ENCODE measurements around the gene GDPD2.
"Not testable (repeated sequence)": the region's sequence is repeated elsewhere in the genome, so short reads cannot be mapped to it uniquely, and the experiment has no call there.

Gene GDPD2, protein sequence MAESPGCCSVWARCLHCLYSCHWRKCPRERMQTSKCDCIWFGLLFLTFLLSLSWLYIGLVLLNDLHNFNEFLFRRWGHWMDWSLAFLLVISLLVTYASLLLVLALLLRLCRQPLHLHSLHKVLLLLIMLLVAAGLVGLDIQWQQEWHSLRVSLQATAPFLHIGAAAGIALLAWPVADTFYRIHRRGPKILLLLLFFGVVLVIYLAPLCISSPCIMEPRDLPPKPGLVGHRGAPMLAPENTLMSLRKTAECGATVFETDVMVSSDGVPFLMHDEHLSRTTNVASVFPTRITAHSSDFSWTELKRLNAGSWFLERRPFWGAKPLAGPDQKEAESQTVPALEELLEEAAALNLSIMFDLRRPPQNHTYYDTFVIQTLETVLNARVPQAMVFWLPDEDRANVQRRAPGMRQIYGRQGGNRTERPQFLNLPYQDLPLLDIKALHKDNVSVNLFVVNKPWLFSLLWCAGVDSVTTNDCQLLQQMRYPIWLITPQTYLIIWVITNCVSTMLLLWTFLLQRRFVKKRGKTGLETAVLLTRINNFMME

DNA sequence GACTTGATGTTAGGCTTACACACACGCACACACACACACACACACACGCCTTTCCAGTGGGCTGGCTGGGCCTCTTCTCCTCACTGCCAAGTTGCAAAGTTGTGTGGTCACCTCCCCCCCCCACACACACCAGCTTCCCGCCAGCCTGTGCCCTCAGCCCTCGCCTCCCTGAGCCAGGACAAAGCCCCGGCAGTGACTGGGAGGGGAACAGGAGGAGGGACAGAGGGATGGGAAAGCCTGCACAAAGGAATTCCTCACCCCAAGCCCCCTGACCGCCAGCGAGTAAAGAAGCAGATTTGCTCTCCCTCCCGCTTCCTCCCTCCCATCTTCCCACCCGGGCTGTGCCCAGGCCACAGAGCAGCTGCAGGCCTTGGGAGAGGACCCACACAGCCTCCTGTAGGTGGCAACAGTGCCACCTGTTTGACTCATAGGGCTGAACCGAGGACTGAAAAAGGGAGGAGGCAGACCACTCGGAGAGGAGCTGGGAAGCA lies at the start of gene GDPD2:
TSS of gene GDPD2 (plus strand) at position 464 of the 491 bp plus-strand sequence. CDS start 1,671 bp downstream, outside the sequence.
- DNase-seq: no peak

DNA sequence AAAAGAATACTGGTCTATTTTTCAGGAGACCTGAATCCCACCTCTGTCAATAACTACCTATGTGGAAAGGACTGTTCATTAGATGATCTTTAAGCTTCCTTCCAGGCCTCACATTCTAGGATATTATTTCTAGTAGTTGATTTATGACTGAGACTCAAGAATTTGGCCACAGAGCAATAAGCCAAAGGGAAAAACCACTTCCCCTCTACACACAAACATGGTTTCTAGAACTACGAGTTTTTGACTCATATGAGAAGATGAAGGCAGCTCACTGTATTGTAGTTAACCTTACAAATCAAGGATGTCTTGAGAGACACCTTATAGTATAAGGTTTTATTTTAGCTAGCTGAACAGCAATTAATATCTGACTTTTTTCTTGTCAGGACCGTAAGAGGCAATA lies 36.9 kb upstream of the GDPD2 start:
- no peak for DNase-seq

DNA sequence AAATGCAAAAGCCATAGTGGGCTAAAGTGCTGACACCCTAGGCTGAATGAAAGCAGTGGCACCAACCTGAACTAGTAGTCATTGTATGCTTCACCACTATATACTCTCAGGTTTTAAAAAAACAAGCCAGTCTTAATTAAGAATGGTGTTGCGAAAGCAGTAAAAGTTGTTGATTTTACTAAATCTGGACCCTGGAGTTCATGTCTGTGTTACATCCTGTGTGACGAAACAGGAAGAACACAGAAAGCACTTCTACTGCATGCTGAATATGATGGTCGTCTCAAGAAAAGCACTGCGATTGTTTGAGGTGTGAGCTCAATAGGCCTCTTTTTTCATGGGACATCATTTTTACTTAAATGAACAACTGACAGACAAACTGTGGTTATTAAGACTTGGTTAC lies 24.2 kb upstream of the GDPD2 start:
- DNase-seq: peak; percentile 76

DNA sequence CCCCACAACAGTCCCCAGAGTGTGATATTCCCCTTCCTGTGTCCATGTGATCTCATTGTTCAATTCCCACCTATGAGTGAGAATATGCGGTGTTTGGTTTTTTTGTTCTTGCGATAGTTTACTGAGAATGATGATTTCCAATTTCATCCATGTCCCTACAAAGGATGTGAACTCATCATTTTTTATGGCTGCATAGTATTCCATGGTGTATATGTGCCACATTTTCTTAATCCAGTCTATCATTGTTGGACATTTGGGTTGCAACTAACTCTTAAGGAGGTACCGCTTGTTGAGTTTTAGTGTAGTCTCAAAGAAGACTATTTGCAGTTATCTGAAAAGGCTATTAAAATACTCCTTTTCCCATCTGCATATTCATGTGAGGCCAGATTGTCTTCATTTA lies 22.9 kb upstream of the GDPD2 start:
- DNase-seq: not testable (repeated sequence)

DNA sequence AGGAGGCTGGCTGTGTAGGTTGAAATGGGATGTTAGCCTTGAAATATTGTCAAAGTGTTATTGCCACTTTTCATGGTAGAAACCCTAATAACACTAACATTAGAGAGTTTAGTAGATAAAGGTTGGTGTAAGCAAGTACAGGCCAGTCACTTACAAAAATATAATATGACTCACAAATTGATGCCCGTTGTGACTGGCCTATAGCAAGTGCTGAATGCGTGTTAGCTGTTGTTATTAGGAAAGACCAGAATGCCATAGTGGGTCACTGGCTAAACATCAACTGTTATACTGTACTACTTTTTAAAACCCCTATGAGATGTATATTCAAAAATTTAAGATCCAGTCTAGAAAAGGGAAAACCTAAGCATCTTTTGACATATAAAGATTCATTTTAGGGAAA lies 20.4 kb upstream of the GDPD2 start:
- DNase-seq: no peak

DNA sequence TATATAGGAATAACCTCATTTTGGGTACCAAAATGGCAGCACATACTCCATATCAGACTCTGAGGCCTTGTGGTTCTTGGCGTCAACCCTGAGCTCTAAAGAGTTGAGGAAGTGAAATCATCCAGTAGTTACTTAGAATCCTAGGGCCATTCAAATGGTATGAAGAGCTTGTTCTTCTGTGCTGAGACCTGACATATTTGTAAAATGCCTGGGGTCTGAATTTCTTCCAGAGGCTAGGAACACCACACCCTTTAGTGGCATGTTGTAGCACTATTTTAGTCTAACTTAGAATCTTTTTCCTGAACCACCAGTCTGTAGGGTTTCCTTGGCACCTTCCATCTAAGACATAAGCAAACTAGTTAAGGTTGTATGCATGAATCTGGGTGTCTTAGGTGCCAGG lies 18.1 kb upstream of the GDPD2 start:
- no peak for DNase-seq

DNA sequence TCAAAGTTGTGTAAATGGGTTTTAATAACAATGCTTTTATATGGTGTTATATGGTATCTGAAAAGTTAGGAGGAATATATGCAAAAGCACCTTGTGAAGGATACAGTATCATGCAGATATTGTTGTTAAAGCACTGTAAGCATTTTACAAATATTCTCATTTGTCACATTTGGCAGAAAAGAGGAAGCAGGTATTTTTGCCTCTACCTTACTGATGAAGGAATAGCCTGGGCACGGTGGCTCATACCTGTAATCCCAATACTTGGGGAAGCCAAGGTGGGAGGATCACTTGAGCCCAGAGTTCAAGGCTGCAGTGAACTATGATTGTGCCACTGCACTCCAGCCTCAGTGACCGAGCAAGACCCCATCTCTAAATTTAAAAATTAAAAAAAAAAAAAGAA lies 12.2 kb upstream of the GDPD2 start:
- no peak for DNase-seq

DNA sequence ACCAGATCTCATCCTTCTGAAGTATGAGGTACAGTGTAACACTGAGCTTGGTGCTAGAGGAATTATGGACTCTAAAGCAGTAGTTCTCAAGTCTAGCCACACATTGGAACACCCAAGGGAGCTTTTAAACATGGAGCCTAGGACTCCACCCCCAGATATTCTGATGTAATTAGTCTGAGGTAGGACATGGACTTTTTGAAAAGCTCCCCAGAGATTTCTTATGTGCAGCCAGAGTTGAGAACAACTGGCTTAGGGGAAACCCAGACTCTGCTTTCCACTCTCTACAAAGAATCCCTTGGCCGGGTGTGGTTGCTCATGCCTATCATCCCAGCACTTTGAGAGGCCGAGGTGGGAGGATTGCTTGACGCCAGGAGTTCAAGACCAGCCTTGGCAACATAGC lies 11.6 kb upstream of the GDPD2 start:
- DNase-seq: no peak

DNA sequence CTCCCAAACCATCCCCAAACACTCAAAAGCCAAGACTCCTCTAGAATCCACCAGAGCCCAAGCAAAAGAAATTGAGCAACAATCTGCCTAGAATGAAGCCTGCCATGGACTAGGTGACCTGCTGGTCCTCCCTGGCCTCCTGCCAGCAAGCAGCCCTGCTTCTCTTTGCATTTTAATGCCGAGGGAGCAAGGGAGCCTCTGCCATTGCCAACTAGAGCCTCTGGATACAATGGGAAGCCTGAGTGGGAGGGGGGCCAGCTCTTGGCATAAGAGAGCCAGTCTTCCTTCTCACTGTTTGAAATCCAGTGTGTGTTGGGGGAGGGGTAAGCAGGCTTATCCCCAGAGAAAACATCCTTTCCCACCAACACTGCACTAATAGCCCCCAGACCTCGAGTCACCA lies 1.5 kb upstream of the GDPD2 start:
- DNase-seq: no peak

DNA sequence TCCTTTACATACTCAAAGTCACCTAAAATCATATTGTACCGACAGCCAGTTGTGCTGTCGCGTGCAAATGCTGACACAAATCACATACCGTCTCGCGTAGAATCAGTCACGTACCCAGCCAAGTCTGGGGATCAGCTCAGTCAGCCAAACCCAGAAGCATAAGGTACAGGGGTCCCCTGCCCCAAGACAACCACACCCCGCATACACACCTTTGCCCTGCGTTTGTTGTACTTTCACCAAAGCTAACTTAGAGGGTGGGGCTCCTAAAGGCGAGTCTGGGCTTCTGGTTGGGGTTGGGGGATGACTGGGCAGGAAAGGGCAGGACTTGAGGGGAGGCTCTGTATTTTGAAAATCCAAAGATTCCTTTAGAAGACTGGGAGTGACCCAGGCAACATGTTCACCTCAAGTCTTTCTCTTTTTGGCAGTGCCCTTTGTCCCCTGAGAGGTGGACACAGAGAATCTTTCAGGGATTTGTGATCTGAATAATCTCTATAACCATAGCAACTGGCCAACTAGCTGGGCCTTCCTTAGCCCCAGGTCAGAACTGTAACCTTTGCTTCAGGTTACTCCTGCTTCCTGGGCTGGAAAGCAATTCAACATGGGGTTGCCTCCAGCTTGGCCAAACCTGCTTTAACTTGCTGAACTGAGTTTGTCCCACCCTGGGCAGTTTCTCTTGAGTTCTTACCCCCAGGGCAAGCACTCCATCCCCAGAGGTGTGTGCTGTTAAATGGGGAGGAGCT lies 992 bp downstream of the GDPD2 start:
- no peak for DNase-seq

DNA sequence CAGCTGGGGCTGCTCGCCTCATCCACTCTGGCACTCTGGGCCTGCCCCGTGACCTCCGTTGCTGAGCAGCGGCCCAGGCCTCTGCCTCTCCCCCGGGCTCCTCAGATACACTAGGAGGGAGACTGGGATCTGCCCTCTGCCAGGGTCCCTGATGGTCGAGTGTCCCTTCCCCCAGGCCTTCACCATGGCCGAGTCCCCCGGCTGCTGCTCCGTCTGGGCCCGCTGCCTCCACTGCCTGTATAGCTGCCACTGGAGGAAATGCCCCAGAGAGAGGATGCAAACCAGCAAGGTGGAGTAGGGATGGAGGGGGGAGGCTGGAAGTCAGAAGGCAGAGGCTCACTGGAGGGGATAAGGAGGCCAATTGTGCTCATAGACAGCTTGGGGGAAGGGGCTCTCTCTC lies 1.7 kb downstream of the GDPD2 start:
- DNase-seq: no peak

DNA sequence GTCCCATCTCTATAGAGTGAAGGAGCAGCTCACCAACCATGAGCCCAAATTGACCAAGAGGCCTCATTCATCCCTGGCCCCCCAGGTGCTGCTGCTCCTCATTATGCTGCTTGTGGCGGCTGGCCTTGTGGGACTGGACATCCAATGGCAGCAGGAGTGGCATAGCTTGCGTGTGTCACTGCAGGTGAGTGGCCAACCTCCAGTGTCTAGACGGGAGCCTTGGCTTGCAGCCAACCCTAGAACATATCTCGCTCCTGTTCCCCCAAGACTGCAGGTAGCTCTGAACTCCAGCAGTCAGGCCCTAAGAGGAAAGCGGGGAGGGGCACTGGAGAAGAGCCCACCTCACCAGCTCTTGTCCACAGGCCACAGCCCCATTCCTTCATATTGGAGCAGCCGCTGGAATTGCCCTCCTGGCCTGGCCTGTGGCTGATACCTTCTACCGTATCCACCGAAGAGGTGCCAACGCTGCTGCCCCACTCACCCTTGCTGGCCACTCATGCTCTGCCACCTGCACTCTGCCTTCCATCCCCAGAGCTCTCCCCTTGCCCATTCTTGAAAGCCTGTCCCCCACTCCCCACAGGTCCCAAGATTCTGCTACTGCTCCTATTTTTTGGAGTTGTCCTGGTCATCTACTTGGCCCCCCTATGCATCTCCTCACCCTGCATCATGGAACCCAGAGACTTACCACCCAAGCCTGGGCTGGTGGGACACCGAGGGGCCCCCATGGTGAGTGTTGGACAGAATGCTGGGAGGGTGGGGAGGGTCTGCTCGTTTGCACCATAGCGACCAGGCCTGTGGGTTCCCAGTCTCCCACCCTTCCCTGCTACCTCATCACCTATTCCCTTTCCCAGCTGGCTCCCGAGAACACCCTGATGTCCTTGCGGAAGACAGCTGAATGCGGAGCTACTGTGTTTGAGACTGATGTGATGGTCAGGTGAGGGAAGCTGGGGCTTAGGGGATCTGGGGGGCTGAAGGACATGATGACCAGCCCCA lies 3.5 kb downstream of the GDPD2 start:
- DNase-seq: no peak

DNA sequence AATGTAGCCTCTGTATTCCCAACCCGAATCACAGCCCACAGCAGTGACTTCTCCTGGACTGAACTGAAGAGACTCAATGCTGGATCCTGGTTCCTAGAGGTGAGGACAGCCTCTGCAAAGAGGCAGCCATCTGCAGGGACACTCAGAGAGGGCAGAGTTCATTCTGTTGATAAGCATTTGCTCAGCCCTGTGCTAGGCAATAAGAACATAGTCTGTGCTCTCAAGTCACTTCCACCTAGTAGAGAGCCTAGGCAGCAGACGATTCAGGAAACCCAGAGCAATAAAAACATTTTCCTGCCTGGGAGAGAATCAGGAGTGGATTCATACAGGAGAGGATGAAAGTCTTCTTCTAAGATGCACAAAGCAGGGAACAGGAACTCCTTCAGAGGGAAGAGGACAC lies 4.3 kb downstream of the GDPD2 start:
- no peak for DNase-seq

DNA sequence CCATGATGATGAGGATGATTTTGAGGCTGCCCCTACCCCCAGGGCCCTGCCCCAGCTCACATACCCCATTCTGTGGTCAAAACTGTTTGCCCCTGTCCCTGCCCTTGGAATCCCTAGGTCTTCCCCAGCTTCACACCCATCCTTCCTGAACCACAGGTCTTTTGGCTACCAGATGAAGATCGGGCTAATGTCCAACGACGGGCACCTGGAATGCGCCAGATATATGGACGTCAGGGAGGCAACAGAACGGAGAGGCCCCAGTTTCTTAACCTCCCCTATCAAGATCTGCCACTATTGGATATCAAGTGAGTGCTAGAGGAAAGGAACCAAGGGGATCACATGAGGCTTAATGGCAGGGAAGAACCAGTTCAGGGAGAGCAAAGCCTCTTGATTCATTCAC lies 6.6 kb downstream of the GDPD2 start:
- no peak for DNase-seq

DNA sequence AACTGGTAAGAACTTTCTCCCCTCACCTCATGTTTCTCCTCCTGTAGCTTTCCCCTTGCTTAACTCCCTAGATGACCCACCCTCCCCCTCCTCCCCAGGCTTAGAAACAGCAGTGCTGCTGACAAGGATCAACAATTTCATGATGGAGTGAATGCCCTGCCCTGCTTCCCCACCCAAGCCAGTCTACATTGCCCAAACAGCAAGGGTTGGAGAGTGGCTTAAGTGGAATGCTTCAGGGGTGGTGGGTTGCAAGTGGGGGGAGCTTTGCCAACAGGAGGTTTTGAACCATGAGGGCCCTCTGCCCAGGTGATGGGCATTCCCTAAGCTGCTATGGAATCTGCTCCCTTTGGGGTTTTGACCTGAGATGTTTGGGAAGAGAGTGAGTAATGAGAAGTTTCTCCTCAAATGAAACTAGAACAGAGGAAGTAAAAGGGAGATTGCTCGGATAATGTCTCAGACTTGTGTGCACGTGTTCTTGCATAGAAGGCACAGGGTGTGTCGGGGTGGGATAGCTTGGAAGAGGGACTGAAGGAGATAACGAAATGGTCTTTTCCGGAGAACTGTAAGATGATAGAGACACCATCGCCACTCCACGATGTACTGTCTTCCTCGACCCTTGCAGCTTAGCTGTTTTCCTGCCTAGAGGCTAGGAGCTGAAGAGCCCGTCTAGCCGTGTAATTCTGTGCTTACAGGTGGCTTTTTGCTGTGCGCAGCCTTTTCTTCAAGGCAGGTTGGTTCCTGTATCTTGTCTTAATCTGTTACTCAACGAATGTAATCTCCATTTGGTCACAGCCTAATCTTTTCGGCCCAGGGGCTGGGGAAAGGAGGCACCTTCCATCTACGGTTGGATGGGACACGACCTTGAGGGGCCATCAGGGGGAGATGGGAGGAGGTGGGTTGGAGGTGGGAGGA lies 10.1 kb downstream of the GDPD2 start:
- DNase-seq: no peak

DNA sequence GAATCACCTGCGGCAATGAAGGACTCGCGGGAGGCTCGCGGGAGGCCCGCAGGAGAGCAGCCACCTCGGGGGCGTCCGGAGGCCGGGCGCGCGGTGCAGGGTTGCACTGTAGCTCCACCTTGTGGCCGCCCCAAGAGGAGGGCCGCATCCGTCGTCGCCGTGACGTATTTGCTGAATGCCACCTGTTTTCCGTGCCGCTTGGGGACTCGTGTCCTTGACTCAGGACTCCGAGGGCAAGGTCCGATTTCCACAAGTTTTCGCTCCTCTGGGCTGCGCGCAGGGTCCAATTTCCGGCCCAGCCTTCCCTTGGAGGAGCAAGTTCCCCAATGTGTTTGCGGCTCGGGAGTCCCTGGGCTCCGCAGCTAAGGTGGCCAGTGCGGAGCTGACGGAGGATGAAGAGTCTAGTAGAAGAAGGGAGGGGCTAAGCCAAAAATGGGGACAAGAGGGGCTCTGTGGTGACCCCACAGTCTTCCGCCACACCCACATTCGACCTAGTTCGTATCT lies 10.8 kb downstream of the GDPD2 start:
- peak; percentile 83 for DNase-seq

DNA sequence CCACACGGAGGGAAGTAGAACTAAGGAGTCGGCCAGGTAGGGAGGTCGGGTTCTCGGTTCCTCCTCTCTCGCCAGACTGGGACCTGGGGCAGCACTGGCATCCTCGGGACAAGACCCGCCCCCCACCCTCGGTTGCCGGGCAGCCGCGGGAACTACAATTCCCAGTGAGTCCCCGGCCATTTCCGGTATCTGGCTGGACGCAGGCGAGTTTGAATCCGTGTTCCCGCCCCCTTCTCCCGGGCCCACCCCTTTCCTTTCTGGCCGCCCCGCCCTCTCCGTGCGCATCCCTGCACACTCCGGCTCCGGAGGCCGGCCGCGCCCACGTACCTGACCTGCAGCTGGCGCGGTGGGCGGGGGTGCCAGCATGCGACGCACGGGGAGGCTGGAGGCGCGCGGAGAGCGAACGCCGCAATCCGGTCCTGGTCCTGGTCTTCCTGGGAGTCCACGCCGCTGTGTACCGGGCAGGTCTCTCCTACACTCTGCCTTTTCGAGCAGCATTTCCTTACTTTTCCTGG lies 11.3 kb downstream of the GDPD2 start:
- DNase-seq: peak; percentile 79

DNA sequence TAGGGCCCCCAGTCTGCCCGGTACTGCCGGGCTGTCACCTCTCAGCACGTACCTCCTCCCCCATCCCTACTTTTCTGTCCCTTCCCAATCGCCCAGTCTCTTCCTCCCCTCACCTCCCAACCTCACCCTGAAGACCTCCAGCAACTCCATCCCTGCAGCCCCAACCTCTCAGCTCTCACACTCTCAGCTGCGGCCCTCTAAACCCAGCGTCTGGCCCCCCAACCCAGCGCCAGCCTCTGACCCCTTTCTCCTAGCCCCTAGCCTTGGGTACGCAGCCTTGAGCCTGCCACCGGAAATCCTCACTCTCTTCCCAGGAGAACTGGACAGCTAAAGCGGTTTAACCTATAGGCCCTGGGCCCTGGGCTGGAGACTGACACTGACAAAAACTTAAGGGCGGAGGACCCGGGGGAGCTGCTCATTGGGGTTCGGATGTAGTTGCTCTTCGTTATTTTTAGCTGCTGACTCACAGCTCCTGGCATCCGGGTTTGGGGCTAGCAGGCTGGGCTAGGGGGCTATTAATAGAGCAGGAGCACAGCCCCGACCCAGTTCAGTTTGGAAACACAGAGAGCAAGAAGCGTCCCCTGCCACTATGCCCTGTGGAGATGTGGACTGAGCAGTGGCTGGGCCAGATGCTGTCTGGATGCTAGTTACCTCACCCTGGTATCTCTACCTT lies 11.9 kb downstream of the GDPD2 start:
- peak; percentile 35 for DNase-seq

DNA sequence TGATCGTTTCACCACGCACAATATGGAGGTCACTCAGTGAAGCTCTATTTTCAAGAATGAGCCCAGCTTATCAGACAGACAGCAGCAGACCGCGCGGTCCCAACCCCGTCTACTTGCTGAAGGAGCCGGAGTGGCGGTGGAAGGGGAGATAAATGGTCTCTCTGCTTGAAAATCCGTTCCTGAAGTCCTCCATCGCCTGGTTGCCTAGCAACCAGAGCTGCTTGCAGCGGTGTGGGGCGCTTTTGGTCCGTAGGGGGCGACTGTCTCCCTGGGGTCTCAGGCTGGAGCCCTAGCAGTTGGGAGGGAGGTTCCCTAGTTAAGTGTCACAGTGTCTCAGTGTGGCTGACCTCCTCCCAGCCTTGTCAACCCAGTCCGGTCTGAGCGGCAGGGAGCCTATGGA lies 13.2 kb downstream of the GDPD2 start:
- peak; percentile 17 for DNase-seq

DNA sequence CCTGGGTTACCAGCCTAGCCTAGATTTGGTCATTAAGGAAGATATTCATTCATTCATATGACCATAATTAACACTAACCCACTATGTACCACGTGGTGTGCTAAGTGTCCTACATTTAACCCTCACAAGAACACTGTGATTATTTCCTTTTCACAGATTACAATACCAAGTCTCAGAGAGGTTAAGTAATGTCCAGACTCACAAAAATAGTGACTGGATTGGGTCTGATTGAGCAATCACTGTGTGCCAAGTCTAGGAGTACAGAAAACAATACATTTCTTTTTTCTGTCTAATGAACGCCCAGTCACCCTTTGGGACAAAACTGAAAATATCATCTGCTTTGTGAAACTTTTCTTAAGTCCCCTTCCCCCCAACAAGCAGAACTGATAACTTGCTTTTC lies 13.9 kb downstream of the GDPD2 start:
- no peak for DNase-seq

Data from CD4-positive, alpha-beta T cell treated with Interleukin-17A for 1 hour (primary cell).